ENCODE measurements around the gene EXD3.

DNA sequence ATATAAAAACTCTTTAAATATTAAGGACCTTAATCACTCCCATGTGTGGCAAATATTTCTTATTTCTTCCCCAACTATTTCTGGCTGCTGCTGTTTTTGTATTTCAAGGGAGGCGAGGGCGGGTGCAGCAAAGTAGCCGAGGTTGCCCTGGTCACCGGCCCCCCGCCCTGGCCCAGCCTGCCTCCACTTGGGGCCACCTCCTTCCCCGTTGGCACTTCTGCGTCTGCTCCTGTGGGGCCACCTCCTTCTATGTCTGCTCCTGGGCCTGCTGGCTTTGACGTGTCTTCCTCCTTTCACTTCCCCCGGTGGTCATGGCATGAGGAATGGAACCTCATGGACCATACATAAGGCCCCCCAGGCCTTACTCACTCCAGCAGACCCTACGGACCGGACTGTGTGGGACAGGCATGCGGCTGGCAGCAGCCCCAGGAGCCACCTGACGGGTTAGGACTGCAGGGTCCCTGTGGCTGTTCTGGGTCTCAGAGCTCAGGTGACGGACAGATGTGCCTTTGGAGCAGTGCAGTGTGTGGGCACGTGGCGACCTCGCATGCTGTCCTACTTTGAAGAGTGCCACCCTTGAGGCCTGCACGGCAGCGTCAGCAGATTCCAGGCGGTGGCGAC is 24.0 kb upstream of the EXD3 start:
- no peak for TF ChIP-seq ZNF274 (CRISPR knock-in tag; IDR thresholded peaks at IDR 0.05)
- TF ChIP-seq ZNF232 (CRISPR knock-in tag; IDR thresholded peaks at IDR 0.05; ENCODE audit: borderline replicate concordance): no peak
- no peak for TF ChIP-seq EZH2 (conservative IDR thresholded peaks at IDR 0.05; ENCODE audit: low read depth, low read length)
- no peak for TF ChIP-seq ZNF703 (CRISPR knock-in tag; IDR thresholded peaks at IDR 0.05; ENCODE audit: borderline replicate concordance)
- no peak for TF ChIP-seq ZBTB7B (CRISPR knock-in tag; IDR thresholded peaks at IDR 0.05)
- no peak for TF ChIP-seq TCF12 (IDR thresholded peaks at IDR 0.05)
- no peak for TF ChIP-seq TCF12 (CRISPR knock-in tag; IDR thresholded peaks at IDR 0.05)
- TF ChIP-seq ZNF644 (CRISPR knock-in tag; IDR thresholded peaks at IDR 0.05; ENCODE audit: low read depth): no peak
- TF ChIP-seq ZBTB33 (CRISPR knock-in tag; IDR thresholded peaks at IDR 0.05): no peak
